Breast epithelium (tissue), 3 donors: ENCODE results near the gene EP300.
A peak's percentile ranks its signal among the peaks of the same experiment; 100 is the strongest.

Experiments
- POLR2A ChIP-seq: fragments of 450-650 bp; IDR thresholded peaks from one replicate; pipeline ENCODE4 v1.6.1; 2016; ENCODE audit warnings: antibody characterized with exemption, mild to moderate bottlenecking, moderate library complexity
- TF ChIP-seq, protein P1 (sequence below), 3 donors: fragments of 450-650 bp; IDR thresholded peaks; one replicate each; pipeline ENCODE4 v1.5.1; 2016 to 2017; ENCODE audit warnings: antibody characterized with exemption in 3 of 3, mild to moderate bottlenecking in 3 of 3, moderate library complexity in 3 of 3

DNA sequence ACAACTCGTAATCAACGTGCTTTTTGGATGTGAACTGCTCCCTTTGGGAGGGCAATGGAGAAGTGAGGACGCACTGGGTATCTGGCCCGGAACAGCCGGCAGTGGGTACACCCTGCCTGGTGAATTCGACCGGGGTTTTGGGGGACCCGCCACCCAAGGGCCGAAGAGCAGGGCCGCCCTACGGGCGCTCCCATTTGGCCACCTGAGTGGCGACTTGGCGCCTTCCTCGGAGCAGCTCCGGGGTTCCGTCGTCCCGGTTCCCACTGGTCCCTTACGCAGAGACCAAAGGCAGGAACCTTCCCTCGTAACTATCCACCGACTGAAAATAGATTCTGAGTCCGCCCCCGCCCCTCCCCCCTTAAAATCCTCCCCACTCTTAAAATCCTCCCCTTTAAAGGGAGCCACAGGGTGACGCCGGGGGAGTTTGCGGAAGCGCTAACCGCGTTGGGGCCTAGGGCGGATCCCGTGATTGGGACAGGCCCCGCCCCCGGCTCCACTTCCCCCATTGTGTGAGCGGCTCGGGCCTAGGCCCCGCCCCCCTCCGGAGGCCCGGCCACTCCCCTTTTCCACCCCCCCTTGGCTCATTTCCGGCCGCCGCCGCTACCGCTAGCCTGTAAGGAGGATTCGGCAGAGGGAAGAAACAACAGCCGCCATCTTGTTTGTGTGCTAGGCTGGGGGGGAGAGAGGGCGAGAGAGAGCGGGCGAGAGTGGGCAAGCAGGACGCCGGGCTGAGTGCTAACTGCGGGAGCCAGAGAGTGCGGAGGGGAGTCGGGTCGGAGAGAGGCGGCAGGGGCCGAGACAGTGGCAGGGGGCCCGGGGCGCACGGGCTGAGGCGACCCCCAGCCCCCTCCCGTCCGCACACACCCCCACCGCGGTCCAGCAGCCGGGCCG lies 1.0 kb upstream of the EP300 start:
- TF ChIP-seq, protein P1, sequence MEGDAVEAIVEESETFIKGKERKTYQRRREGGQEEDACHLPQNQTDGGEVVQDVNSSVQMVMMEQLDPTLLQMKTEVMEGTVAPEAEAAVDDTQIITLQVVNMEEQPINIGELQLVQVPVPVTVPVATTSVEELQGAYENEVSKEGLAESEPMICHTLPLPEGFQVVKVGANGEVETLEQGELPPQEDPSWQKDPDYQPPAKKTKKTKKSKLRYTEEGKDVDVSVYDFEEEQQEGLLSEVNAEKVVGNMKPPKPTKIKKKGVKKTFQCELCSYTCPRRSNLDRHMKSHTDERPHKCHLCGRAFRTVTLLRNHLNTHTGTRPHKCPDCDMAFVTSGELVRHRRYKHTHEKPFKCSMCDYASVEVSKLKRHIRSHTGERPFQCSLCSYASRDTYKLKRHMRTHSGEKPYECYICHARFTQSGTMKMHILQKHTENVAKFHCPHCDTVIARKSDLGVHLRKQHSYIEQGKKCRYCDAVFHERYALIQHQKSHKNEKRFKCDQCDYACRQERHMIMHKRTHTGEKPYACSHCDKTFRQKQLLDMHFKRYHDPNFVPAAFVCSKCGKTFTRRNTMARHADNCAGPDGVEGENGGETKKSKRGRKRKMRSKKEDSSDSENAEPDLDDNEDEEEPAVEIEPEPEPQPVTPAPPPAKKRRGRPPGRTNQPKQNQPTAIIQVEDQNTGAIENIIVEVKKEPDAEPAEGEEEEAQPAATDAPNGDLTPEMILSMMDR (IDR thresholded peaks at IDR 0.05), result no peak
- TF ChIP-seq POLR2A, result peak; percentile 88
